PC-9 (cell line): ENCODE data around the gene ZFP57. TPM values are rescaled to one million over a fixed set of nuclear protein-coding genes. Genes with fewer than 3 reads are reported as not detected.

Experiments used
- BruUV-seq: library from RNA; stranded (reverse); fragments of 400-500 nt; replicated peaks from 2 replicates; lab custom pipeline; 2021; lab: Mats Ljungman, UMichigan
- CTCF ChIA-PET: fragments of 300-600 bp; sonication (Branson Sonifier 250); formaldehyde crosslinking; loops from one replicate; lab custom pipeline; 2022; ENCODE audit warnings: antibody characterized with exemption; lab: Charles Lee
- POLR2A ChIA-PET: fragments of 300-600 bp; sonication (Branson Sonifier 250); formaldehyde crosslinking; loops from one replicate; lab custom pipeline; 2022; ENCODE audit warnings: antibody characterized with exemption; ENCODE audit not compliant: unreplicated experiment; lab: Charles Lee
- DNase-seq, 2 experiments: peaks; one replicate each; pipeline versions ENCODE4 v3.0.0 to v3.0.0-alpha.2; 2015 to 2022; ENCODE audit warnings: mixed read lengths in 1 of 2
- H2AFZ ChIP-seq: fragments of 200-600 bp; sonication (generic); 2 replicates; pipeline ENCODE4 v1.8.1; 2017; ENCODE audit warnings: antibody characterized with exemption
- H3F3A ChIP-seq: fragments of 200-600 bp; sonication (generic); 2 replicates; pipeline ENCODE4 v1.8.1; 2017; ENCODE audit warnings: antibody characterized with exemption, mild to moderate bottlenecking, low read depth; ENCODE audit not compliant: insufficient read depth
- H3K27ac ChIP-seq: fragments of 200-600 bp; sonication (generic); 2 replicates; pipeline ENCODE4 v1.6.1; 2016; ENCODE audit warnings: mixed run types
- H3K27me3 ChIP-seq: fragments of 200-600 bp; sonication (generic); 2 replicates; pipeline ENCODE4 v1.6.1; 2016; ENCODE audit warnings: low read depth, mixed run types; ENCODE audit not compliant: insufficient read depth
- H3K36me3 ChIP-seq: fragments of 200-600 bp; sonication (generic); 2 replicates; pipeline ENCODE4 v1.6.1; 2016; ENCODE audit warnings: low read depth, mixed run types
- H3K4me1 ChIP-seq: fragments of 200-600 bp; sonication (generic); replicated peaks from 2 replicates; pipeline ENCODE4 v1.6.1; 2016; ENCODE audit warnings: mixed run types; ENCODE audit not compliant: insufficient read depth
- H3K4me2 ChIP-seq: fragments of 200-600 bp; sonication (generic); 2 replicates; pipeline ENCODE4 v1.6.1; 2017; ENCODE audit warnings: mixed run types
- H3K4me3 ChIP-seq: fragments of 200-600 bp; sonication (generic); 2 replicates; pipeline ENCODE4 v1.6.1; 2016; ENCODE audit warnings: mixed run types
- H3K79me2 ChIP-seq: fragments of 200-600 bp; sonication (generic); 2 replicates; pipeline ENCODE4 v1.6.1; 2017; ENCODE audit warnings: low read depth, mixed run types
- H3K9me2 ChIP-seq: fragments of 200-600 bp; sonication (generic); 2 replicates; pipeline ENCODE4 v1.8.1; 2017; ENCODE audit warnings: mild to moderate bottlenecking; ENCODE audit not compliant: insufficient read depth
- H3K9me3 ChIP-seq: fragments of 200-600 bp; sonication (generic); 2 replicates; pipeline ENCODE4 v1.8.1; 2016; ENCODE audit warnings: low read depth; ENCODE audit not compliant: insufficient read depth
- H4K20me1 ChIP-seq: fragments of 200-600 bp; sonication (generic); 2 replicates; pipeline ENCODE4 v1.8.1; 2017; ENCODE audit not compliant: insufficient read depth
- CTCF ChIP-seq: fragments of 200-600 bp; sonication (generic); conservative IDR thresholded peaks from 2 replicates; pipeline ENCODE4 v1.6.1; 2017; ENCODE audit warnings: mixed run types, antibody characterized with exemption, mild to moderate bottlenecking, moderate library complexity
- EZH2 ChIP-seq: fragments of 200-600 bp; sonication (generic); IDR thresholded peaks from 2 replicates; pipeline ENCODE4 v1.8.0; 2017; ENCODE audit warnings: antibody characterized with exemption, low read depth
- intact Hi-C: fragments of 100-400 bp; cut with micrococcal nuclease; formaldehyde crosslinking; loops from one replicate; pipeline ENCODE4 v1.10.0; 2022; ENCODE audit not compliant: unreplicated experiment
- total RNA-seq: library from RNA; stranded (reverse); gene quantifications from 2 replicates; pipeline ENCODE4 v1.2.3, GENCODE V29; 2021

Gene ZFP57
- total RNA-seq, 1 experiment from 2014 or later: 1.1 TPM

GRCh38 chr6:29705389-29706231, 24.7 kb upstream of the ZFP57 start:
- Histone ChIP-seq H3K4me1 (no peaks in the 10 kb centered on the region), H3K9me2 (no peaks in the 10 kb centered on the region), H3K9me3 (no peaks in the 10 kb centered on the region; the same call in 1 of the 2 replicates), H3K27ac (no peak overlapping the region), H3K79me2 (no peaks in the 10 kb centered on the region), H2AFZ (no peak overlapping the region), H3K4me3 (no peak overlapping the region), H4K20me1 (no peaks in the 10 kb centered on the region), H3K27me3 (peaks cover 11% of the 10 kb centered on the region; the same call in 1 of the 2 replicates), H3K36me3 (no peaks in the 10 kb centered on the region), H3F3A (no peaks in the 10 kb centered on the region), H3K4me2 (no peak overlapping the region)
- TF ChIP-seq EZH2: no peak
- TF ChIP-seq CTCF: peak; percentile 74
- peak in 1 of 2 experiments; percentile 47 for DNase-seq
- intact Hi-C loops: loop anchor here (1.0 to 2.0 kb wide), 5 partner anchors 48 to 465 kb away; no protein-coding TSS in a partner anchor
- CTCF ChIA-PET: interaction anchor here (0.5 kb wide), 1 partner anchor 427 kb away, joined by 4 read pairs; no protein-coding TSS in a partner anchor
- BruUV-seq: no TSS peak
- POLR2A ChIA-PET: no interaction called here

- intact Hi-C loops: no loop called here
- DNase-seq: peak in 1 of 2 experiments; percentile 45
- Histone ChIP-seq H3K9me3 (no peaks in the 10 kb centered on the region; the same call in 1 of the 2 replicates), H4K20me1 (no peaks in the 10 kb centered on the region), H3K36me3 (no peaks in the 10 kb centered on the region), H3K4me3 (no peak overlapping the region), H3K9me2 (no peaks in the 10 kb centered on the region), H3K27ac (no peak overlapping the region), H3K27me3 (no peaks in the 10 kb centered on the region), H3K4me2 (no peak overlapping the region), H3K79me2 (no peaks in the 10 kb centered on the region), H3F3A (no peaks in the 10 kb centered on the region), H3K4me1 (no peaks in the 10 kb centered on the region), H2AFZ (no peak overlapping the region)
- peak; percentile 58 for TF ChIP-seq CTCF
- no peak for TF ChIP-seq EZH2
- no TSS peak for BruUV-seq
- CTCF ChIA-PET: no interaction called here
- POLR2A ChIA-PET: no interaction called here
These were observed 21.7 kb upstream of the ZFP57 start for GRCh38 chr6:29702519-29703103.
